ENCODE measurements around the gene NFIA. TPM values are rescaled to one million over a fixed set of nuclear protein-coding genes. Genes with fewer than 3 reads are reported as not detected.

Gene NFIA
- total and polyA plus RNA-seq, 2 of the 13 experiments (the other 11 are each of a cell fraction or from before 2014, with no cell fraction given), result 14.7 to 28.5 TPM

GRCh38 chr1:61264825-61265242 lies 182.5 kb downstream of the NFIA start (continued):
- TF ChIP-seq, protein P1, sequence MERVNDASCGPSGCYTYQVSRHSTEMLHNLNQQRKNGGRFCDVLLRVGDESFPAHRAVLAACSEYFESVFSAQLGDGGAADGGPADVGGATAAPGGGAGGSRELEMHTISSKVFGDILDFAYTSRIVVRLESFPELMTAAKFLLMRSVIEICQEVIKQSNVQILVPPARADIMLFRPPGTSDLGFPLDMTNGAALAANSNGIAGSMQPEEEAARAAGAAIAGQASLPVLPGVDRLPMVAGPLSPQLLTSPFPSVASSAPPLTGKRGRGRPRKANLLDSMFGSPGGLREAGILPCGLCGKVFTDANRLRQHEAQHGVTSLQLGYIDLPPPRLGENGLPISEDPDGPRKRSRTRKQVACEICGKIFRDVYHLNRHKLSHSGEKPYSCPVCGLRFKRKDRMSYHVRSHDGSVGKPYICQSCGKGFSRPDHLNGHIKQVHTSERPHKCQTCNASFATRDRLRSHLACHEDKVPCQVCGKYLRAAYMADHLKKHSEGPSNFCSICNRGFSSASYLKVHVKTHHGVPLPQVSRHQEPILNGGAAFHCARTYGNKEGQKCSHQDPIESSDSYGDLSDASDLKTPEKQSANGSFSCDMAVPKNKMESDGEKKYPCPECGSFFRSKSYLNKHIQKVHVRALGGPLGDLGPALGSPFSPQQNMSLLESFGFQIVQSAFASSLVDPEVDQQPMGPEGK (CRISPR knock-in tag; IDR thresholded peaks at IDR 0.05), result peak; percentile 12; the same call in 1 of the 2 replicates
- TF ChIP-seq ZNF703 (CRISPR knock-in tag; IDR thresholded peaks at IDR 0.05; ENCODE audit: borderline replicate concordance) (no peak), NFIC (IDR thresholded peaks at IDR 0.05; ENCODE audit: low read length) (peak; percentile 76; the same call in 1 of the 2 replicates), ZBTB8A (CRISPR knock-in tag; IDR thresholded peaks at IDR 0.05; ENCODE audit: borderline replicate concordance, low read depth) (no peak), RAD51 (IDR thresholded peaks at IDR 0.05; ENCODE audit: borderline replicate concordance) (no peak), MIXL1 (CRISPR knock-in tag; IDR thresholded peaks at IDR 0.05) (peak; percentile 71; the same call in 1 of the 2 replicates), ZSCAN31 (CRISPR knock-in tag; IDR thresholded peaks at IDR 0.05; ENCODE audit: low read depth) (0 out of 2 replicates have a peak, but pooled peaks have one; percentile 21), PPARG (CRISPR knock-in tag; conservative IDR thresholded peaks at IDR 0.05) (peak; percentile 74), ZMAT3 (CRISPR knock-in tag; conservative IDR thresholded peaks at IDR 0.05) (0 out of 2 replicates have a peak, but pooled peaks have one; percentile 40), SUZ12 (IDR thresholded peaks at IDR 0.05; ENCODE audit: low read depth, low read length) (no peak), MLX (CRISPR knock-in tag; IDR thresholded peaks at IDR 0.05) (peak; percentile 75), HDAC1 (CRISPR knock-in tag; IDR thresholded peaks at IDR 0.05) (peak; percentile 27; the same call in 1 of the 2 replicates), BRD4 (CRISPR knock-in tag; IDR thresholded peaks at IDR 0.05) (no peak), ZNF256 (CRISPR knock-in tag; conservative IDR thresholded peaks at IDR 0.05) (no peak), ZBTB43 (CRISPR knock-in tag; conservative IDR thresholded peaks at IDR 0.05) (0 out of 2 replicates have a peak, but pooled peaks have one; percentile 36), EP300 (IDR thresholded peaks at IDR 0.05; ENCODE audit: low read depth in 2 of 2, low read length in 2 of 2) (peak in 1 of 2 experiments; percentile 89; a peak in 2 of 4 replicates), EP300 (CRISPR knock-in tag; IDR thresholded peaks at IDR 0.05; ENCODE audit: borderline replicate concordance) (peak; percentile 38; the same call in 1 of the 2 replicates), KLF12 (CRISPR knock-in tag; IDR thresholded peaks at IDR 0.05; ENCODE audit: borderline replicate concordance) (0 out of 2 replicates have a peak, but pooled peaks have one; percentile 28), RARA (CRISPR knock-in tag; IDR thresholded peaks at IDR 0.05) (peak; percentile 57), ZNF570 (CRISPR knock-in tag; IDR thresholded peaks at IDR 0.05; ENCODE audit: borderline replicate concordance) (no peak), PCBP2 (optimal IDR thresholded peaks at IDR 0.05; ENCODE audit: low read depth, low read length, poor library complexity, severe bottlenecking) (no peak), ZKSCAN8 (CRISPR knock-in tag; IDR thresholded peaks at IDR 0.05; ENCODE audit: borderline replicate concordance) (peak; percentile 65; the same call in 1 of the 2 replicates), ZSCAN9 (CRISPR knock-in tag; IDR thresholded peaks at IDR 0.05; ENCODE audit: borderline replicate concordance) (peak; percentile 55; the same call in 1 of the 2 replicates)
- TF ChIP-seq, protein P2, sequence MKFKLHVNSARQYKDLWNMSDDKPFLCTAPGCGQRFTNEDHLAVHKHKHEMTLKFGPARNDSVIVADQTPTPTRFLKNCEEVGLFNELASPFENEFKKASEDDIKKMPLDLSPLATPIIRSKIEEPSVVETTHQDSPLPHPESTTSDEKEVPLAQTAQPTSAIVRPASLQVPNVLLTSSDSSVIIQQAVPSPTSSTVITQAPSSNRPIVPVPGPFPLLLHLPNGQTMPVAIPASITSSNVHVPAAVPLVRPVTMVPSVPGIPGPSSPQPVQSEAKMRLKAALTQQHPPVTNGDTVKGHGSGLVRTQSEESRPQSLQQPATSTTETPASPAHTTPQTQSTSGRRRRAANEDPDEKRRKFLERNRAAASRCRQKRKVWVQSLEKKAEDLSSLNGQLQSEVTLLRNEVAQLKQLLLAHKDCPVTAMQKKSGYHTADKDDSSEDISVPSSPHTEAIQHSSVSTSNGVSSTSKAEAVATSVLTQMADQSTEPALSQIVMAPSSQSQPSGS (CRISPR knock-in tag; IDR thresholded peaks at IDR 0.05), result 0 out of 2 replicates have a peak, but pooled peaks have one; percentile 20
